Measurements from ENCODE around the gene APCDD1.

Gene APCDD1

GRCh38 chr18:10442551-10442971 lies 11.9 kb upstream of the APCDD1 start:
- TF ChIP-seq CTCF (IDR thresholded peaks at IDR 0.05; ENCODE audit: low read depth, low read length, missing control alignments): no peak
- no peak for DNase-seq (ENCODE audit: low read depth)

GRCh38 chr18:10443001-10443400 lies 11.4 kb upstream of the APCDD1 start:
- TF ChIP-seq CTCF (IDR thresholded peaks at IDR 0.05; ENCODE audit: low read depth, low read length, missing control alignments): no peak
- H3K4me3 ChIP-seq (ENCODE audit: low read depth, low read length): no peak overlapping the region

More at GRCh38 chr18:10442551-10442971, 11.9 kb upstream of the APCDD1 start:
- no peak overlapping the region for H3K4me3 ChIP-seq (ENCODE audit: low read depth, low read length)

GRCh38 chr18:10444314-10445006 lies 10.0 kb upstream of the APCDD1 start:
- DNase-seq (ENCODE audit: low read depth): no peak
- H3K4me3 ChIP-seq (ENCODE audit: low read depth, low read length): no peak overlapping the region
- no peak for TF ChIP-seq CTCF (IDR thresholded peaks at IDR 0.05; ENCODE audit: low read depth, low read length, missing control alignments)

More at GRCh38 chr18:10443001-10443400, 11.4 kb upstream of the APCDD1 start:
- DNase-seq (ENCODE audit: low read depth): no peak

GRCh38 chr18:10449396-10449795 lies 5.0 kb upstream of the APCDD1 start:
- H3K4me3 ChIP-seq (ENCODE audit: low read depth, low read length): no peak overlapping the region
- no peak for TF ChIP-seq CTCF (IDR thresholded peaks at IDR 0.05; ENCODE audit: low read depth, low read length, missing control alignments)
- DNase-seq (ENCODE audit: low read depth): no peak

- no peak for TF ChIP-seq CTCF (IDR thresholded peaks at IDR 0.05; ENCODE audit: low read depth, low read length, missing control alignments)
- no peak overlapping the region for H3K4me3 ChIP-seq (ENCODE audit: low read depth, low read length)
- DNase-seq (ENCODE audit: low read depth): no peak
Measured at GRCh38 chr18:10450986-10451385, 3.4 kb upstream of the APCDD1 start.

- H3K4me3 ChIP-seq (ENCODE audit: low read depth, low read length): no peak overlapping the region
- no peak for TF ChIP-seq CTCF (IDR thresholded peaks at IDR 0.05; ENCODE audit: low read depth, low read length, missing control alignments)
- no peak for DNase-seq (ENCODE audit: low read depth)
Measured at GRCh38 chr18:10453261-10453805, 1.1 kb upstream of the APCDD1 start.

All from GM12864 (cell line).